ENCODE measurements around the gene PAX8.

GRCh38 chr2:113223813-113224212 is 54.9 kb downstream of the PAX8 start:
- no peak for TF ChIP-seq DMTF1 (CRISPR knock-in tag; IDR thresholded peaks at IDR 0.05)
- no peak for TF ChIP-seq MEIS2 (CRISPR knock-in tag; IDR thresholded peaks at IDR 0.05)
- TF ChIP-seq ZNF180 (CRISPR knock-in tag; IDR thresholded peaks at IDR 0.05; ENCODE audit: borderline replicate concordance, low read depth): no peak
- TF ChIP-seq MAFK (conservative IDR thresholded peaks at IDR 0.05 in 1 of 2, IDR thresholded peaks at IDR 0.05 in 1 of 2; ENCODE audit: low read length in 2 of 2): no peak
- no peak for TF ChIP-seq SRY (CRISPR knock-in tag; IDR thresholded peaks at IDR 0.05)
- TF ChIP-seq ZNF672 (CRISPR knock-in tag; IDR thresholded peaks at IDR 0.05): no peak
- TF ChIP-seq, protein P1, sequence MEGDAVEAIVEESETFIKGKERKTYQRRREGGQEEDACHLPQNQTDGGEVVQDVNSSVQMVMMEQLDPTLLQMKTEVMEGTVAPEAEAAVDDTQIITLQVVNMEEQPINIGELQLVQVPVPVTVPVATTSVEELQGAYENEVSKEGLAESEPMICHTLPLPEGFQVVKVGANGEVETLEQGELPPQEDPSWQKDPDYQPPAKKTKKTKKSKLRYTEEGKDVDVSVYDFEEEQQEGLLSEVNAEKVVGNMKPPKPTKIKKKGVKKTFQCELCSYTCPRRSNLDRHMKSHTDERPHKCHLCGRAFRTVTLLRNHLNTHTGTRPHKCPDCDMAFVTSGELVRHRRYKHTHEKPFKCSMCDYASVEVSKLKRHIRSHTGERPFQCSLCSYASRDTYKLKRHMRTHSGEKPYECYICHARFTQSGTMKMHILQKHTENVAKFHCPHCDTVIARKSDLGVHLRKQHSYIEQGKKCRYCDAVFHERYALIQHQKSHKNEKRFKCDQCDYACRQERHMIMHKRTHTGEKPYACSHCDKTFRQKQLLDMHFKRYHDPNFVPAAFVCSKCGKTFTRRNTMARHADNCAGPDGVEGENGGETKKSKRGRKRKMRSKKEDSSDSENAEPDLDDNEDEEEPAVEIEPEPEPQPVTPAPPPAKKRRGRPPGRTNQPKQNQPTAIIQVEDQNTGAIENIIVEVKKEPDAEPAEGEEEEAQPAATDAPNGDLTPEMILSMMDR (CRISPR knock-in tag; IDR thresholded peaks at IDR 0.05): no peak
- TF ChIP-seq, protein P2, sequence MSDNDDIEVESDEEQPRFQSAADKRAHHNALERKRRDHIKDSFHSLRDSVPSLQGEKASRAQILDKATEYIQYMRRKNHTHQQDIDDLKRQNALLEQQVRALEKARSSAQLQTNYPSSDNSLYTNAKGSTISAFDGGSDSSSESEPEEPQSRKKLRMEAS (IDR thresholded peaks at IDR 0.05): no peak
- no peak for TF ChIP-seq TCF7 (IDR thresholded peaks at IDR 0.05; ENCODE audit: low read depth)
- no peak for TF ChIP-seq HOXD1 (CRISPR knock-in tag; IDR thresholded peaks at IDR 0.05)
- no peak for TF ChIP-seq TOPORS (CRISPR knock-in tag; IDR thresholded peaks at IDR 0.05)
